WTC11 (cell line): ENCODE measurements around the gene MCM5.

ENCODE experiments used
- MYBL2 ChIP-seq: sonication (generic); formaldehyde crosslinking; IDR thresholded peaks from 2 replicates; pipeline ENCODE4 v1.8.1; 2023; ENCODE audit warnings: mild to moderate bottlenecking, moderate library complexity, missing genetic modification reagents
- NR1H2 ChIP-seq: sonication (generic); formaldehyde crosslinking; IDR thresholded peaks from 2 replicates; pipeline ENCODE4 v1.9.0; 2021; ENCODE audit warnings: mild to moderate bottlenecking, moderate library complexity, missing genetic modification reagents
- TF ChIP-seq, protein P1 (sequence below): sonication (generic); formaldehyde crosslinking; IDR thresholded peaks from 2 replicates; pipeline ENCODE4 v1.8.1; 2022; ENCODE audit warnings: low read depth, missing genetic modification reagents, borderline replicate concordance
- TF ChIP-seq, protein P2 (sequence below): sonication (generic); formaldehyde crosslinking; IDR thresholded peaks from 2 replicates; pipeline ENCODE4 v1.8.0; 2023; ENCODE audit warnings: missing genetic modification reagents, mild to moderate bottlenecking, borderline replicate concordance

- TF ChIP-seq, protein P1, sequence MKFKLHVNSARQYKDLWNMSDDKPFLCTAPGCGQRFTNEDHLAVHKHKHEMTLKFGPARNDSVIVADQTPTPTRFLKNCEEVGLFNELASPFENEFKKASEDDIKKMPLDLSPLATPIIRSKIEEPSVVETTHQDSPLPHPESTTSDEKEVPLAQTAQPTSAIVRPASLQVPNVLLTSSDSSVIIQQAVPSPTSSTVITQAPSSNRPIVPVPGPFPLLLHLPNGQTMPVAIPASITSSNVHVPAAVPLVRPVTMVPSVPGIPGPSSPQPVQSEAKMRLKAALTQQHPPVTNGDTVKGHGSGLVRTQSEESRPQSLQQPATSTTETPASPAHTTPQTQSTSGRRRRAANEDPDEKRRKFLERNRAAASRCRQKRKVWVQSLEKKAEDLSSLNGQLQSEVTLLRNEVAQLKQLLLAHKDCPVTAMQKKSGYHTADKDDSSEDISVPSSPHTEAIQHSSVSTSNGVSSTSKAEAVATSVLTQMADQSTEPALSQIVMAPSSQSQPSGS (CRISPR knock-in tag): no peak
- TF ChIP-seq MYBL2 (no peak), NR1H2 (CRISPR knock-in tag) (no peak)
- TF ChIP-seq, protein P2, sequence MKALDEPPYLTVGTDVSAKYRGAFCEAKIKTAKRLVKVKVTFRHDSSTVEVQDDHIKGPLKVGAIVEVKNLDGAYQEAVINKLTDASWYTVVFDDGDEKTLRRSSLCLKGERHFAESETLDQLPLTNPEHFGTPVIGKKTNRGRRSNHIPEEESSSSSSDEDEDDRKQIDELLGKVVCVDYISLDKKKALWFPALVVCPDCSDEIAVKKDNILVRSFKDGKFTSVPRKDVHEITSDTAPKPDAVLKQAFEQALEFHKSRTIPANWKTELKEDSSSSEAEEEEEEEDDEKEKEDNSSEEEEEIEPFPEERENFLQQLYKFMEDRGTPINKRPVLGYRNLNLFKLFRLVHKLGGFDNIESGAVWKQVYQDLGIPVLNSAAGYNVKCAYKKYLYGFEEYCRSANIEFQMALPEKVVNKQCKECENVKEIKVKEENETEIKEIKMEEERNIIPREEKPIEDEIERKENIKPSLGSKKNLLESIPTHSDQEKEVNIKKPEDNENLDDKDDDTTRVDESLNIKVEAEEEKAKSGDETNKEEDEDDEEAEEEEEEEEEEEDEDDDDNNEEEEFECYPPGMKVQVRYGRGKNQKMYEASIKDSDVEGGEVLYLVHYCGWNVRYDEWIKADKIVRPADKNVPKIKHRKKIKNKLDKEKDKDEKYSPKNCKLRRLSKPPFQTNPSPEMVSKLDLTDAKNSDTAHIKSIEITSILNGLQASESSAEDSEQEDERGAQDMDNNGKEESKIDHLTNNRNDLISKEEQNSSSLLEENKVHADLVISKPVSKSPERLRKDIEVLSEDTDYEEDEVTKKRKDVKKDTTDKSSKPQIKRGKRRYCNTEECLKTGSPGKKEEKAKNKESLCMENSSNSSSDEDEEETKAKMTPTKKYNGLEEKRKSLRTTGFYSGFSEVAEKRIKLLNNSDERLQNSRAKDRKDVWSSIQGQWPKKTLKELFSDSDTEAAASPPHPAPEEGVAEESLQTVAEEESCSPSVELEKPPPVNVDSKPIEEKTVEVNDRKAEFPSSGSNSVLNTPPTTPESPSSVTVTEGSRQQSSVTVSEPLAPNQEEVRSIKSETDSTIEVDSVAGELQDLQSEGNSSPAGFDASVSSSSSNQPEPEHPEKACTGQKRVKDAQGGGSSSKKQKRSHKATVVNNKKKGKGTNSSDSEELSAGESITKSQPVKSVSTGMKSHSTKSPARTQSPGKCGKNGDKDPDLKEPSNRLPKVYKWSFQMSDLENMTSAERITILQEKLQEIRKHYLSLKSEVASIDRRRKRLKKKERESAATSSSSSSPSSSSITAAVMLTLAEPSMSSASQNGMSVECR (CRISPR knock-in tag): no peak
These were observed 6.6 kb upstream of the MCM5 start for GRCh38 chr22:35393116-35394010.
